ENCODE results near the gene PCDHA1. TPM values are rescaled to one million over a fixed set of nuclear protein-coding genes. Genes with fewer than 3 reads are reported as not detected.

The PCDHA1 gene
- total and polyA plus RNA-seq, 2 experiments from 2014 or later: 0.81 to 1.6 TPM

- no peaks in the 10 kb centered on the region for H3K9me2 ChIP-seq (ENCODE audit: insufficient read depth)
- H3K4me1 Mint-ChIP-seq: peaks cover 18% of the 10 kb centered on the region
- no peaks in the 10 kb centered on the region for H3K79me2 ChIP-seq (replicated peaks; ENCODE audit: insufficient read depth)
- no peak overlapping the region for H3K27ac Mint-ChIP-seq
- peak; percentile 88 for ATAC-seq
- H3K4me1 ChIP-seq (ENCODE audit: insufficient read depth): peaks cover 25% of the 10 kb centered on the region
- TF ChIP-seq CTCF (conservative IDR thresholded peaks at IDR 0.05; ENCODE audit: low read depth in 2 of 2): peak; percentile 77 to 91
- peak; percentile 95 for TF ChIP-seq POLR2AphosphoS5 (IDR thresholded peaks at IDR 0.05; ENCODE audit: low read depth)
- no peak for TF ChIP-seq EZH2 (IDR thresholded peaks at IDR 0.05; ENCODE audit: low read depth, unreplicated experiment)
- peak; percentile 82 for TF ChIP-seq CREB1 (CRISPR knock-in tag; IDR thresholded peaks at IDR 0.05; ENCODE audit: low read depth)
- peak; percentile 99 for TF ChIP-seq REST (IDR thresholded peaks at IDR 0.05; ENCODE audit: unreplicated experiment)
- no peaks in the 10 kb centered on the region for H3F3A ChIP-seq (replicated peaks; ENCODE audit: low read depth)
- H3K27ac ChIP-seq (ENCODE audit: low read depth): peak overlapping the region; percentile 87
- no peaks in the 10 kb centered on the region for H3K27me3 ChIP-seq (ENCODE audit: insufficient read depth)
- H3K9me3 Mint-ChIP-seq: no peaks in the 10 kb centered on the region
- DNase-seq (ENCODE audit: low spot score): peak; percentile 99
- no peak overlapping the region; the same call in 1 of the 2 replicates for H2AFZ ChIP-seq
- H3K4me3 Mint-ChIP-seq: no peak overlapping the region
- H4K20me1 ChIP-seq (replicated peaks; ENCODE audit: insufficient read depth): no peaks in the 10 kb centered on the region
- no peaks in the 10 kb centered on the region for H3K36me3 Mint-ChIP-seq (ENCODE audit: low read depth)
- H3K27me3 Mint-ChIP-seq (ENCODE audit: insufficient read depth, low read depth, poor library complexity): no peaks in the 10 kb centered on the region
- no peaks in the 10 kb centered on the region for H3K36me3 ChIP-seq (ENCODE audit: insufficient read depth)
- peak overlapping the region; percentile 80 for H3K4me2 ChIP-seq
- H3K4me3 ChIP-seq: peak overlapping the region; percentile 63
Measured at GRCh38 chr5:141040771-141041426, 255.0 kb downstream of the PCDHA1 start.

- Mint-ChIP-seq H3K27ac (no peak overlapping the region), H3K4me1 (peaks cover 18% of the 10 kb centered on the region), H3K36me3 (ENCODE audit: low read depth) (no peaks in the 10 kb centered on the region), H3K4me3 (no peak overlapping the region), H3K27me3 (ENCODE audit: insufficient read depth, low read depth, poor library complexity) (no peaks in the 10 kb centered on the region), H3K9me3 (no peaks in the 10 kb centered on the region)
- Histone ChIP-seq H3K4me2 (no peak overlapping the region), H3K27ac (ENCODE audit: low read depth) (no peak overlapping the region), H3K27me3 (ENCODE audit: insufficient read depth) (no peaks in the 10 kb centered on the region), H3K9me2 (ENCODE audit: insufficient read depth) (no peaks in the 10 kb centered on the region), H3K4me3 (no peak overlapping the region), H4K20me1 (replicated peaks; ENCODE audit: insufficient read depth) (no peaks in the 10 kb centered on the region), H3K4me1 (ENCODE audit: insufficient read depth) (peaks cover 25% of the 10 kb centered on the region), H2AFZ (no peak overlapping the region), H3K36me3 (ENCODE audit: insufficient read depth) (no peaks in the 10 kb centered on the region), H3K79me2 (replicated peaks; ENCODE audit: insufficient read depth) (no peaks in the 10 kb centered on the region), H3F3A (replicated peaks; ENCODE audit: low read depth) (no peaks in the 10 kb centered on the region)
- TF ChIP-seq EZH2 (IDR thresholded peaks at IDR 0.05; ENCODE audit: low read depth, unreplicated experiment) (no peak), JUNB (IDR thresholded peaks at IDR 0.05; ENCODE audit: unreplicated experiment) (no peak)
- no peak for ATAC-seq
- no peak for DNase-seq (ENCODE audit: low spot score)
Measured at GRCh38 chr5:141041427-141041785, 255.5 kb downstream of the PCDHA1 start.
